ENCODE measurements around the gene ADAMTS16.

ADAMTS16 gene

GRCh38 chr5:5141625-5142525 lies 1.7 kb downstream of the ADAMTS16 start:
- DNase-seq, result peak; percentile 84

GRCh38 chr5:5144441-5144840 lies 4.3 kb downstream of the ADAMTS16 start:
- DNase-seq, result no peak

GRCh38 chr5:5145651-5146529 lies 5.8 kb downstream of the ADAMTS16 start:
- DNase-seq, result no peak

GRCh38 chr5:5146530-5147160 lies 6.5 kb downstream of the ADAMTS16 start:
- DNase-seq, result no peak

- DNase-seq, result no peak
Measured at GRCh38 chr5:5149154-5149553, 9.0 kb downstream of the ADAMTS16 start.

- DNase-seq, result no peak
Measured at GRCh38 chr5:5150667-5151066, 10.5 kb downstream of the ADAMTS16 start.

- no peak for DNase-seq
Measured at GRCh38 chr5:5154733-5155132, 14.6 kb downstream of the ADAMTS16 start.

- no peak for DNase-seq
Measured at GRCh38 chr5:5155617-5156016, 15.5 kb downstream of the ADAMTS16 start.

GRCh38 chr5:5156471-5157082 lies 16.4 kb downstream of the ADAMTS16 start:
- no peak for DNase-seq

GRCh38 chr5:5158472-5158895 lies 18.4 kb downstream of the ADAMTS16 start:
- DNase-seq, result no peak

- DNase-seq, result no peak
Measured at GRCh38 chr5:5159282-5160103, 19.4 kb downstream of the ADAMTS16 start.

- DNase-seq, result no peak
Measured at GRCh38 chr5:5164163-5164562, 24.0 kb downstream of the ADAMTS16 start.

GRCh38 chr5:5165541-5166002 lies 25.4 kb downstream of the ADAMTS16 start:
- no peak for DNase-seq

- DNase-seq, result no peak
Measured at GRCh38 chr5:5169466-5169865, 29.3 kb downstream of the ADAMTS16 start.

GRCh38 chr5:5178136-5178535 lies 38.0 kb downstream of the ADAMTS16 start:
- DNase-seq, result no peak

- no peak for DNase-seq
Measured at GRCh38 chr5:5178580-5178979, 38.5 kb downstream of the ADAMTS16 start.

GRCh38 chr5:5179079-5179478 lies 38.9 kb downstream of the ADAMTS16 start:
- no peak for DNase-seq

GRCh38 chr5:5179597-5179996 lies 39.5 kb downstream of the ADAMTS16 start:
- no peak for DNase-seq

- DNase-seq, result no peak
Measured at GRCh38 chr5:5181650-5182324, 41.7 kb downstream of the ADAMTS16 start.

- DNase-seq, result no peak
Measured at GRCh38 chr5:5182508-5183188, 42.5 kb downstream of the ADAMTS16 start.
